HS-27A (cell line): ENCODE results near the gene AKAP7.

Experiments used
- DNase-seq: peaks from one replicate; pipeline ENCODE4 v3.0.0-alpha.2; 2012; ENCODE audit warnings: low read depth, missing footprints

The AKAP7 gene

DNA sequence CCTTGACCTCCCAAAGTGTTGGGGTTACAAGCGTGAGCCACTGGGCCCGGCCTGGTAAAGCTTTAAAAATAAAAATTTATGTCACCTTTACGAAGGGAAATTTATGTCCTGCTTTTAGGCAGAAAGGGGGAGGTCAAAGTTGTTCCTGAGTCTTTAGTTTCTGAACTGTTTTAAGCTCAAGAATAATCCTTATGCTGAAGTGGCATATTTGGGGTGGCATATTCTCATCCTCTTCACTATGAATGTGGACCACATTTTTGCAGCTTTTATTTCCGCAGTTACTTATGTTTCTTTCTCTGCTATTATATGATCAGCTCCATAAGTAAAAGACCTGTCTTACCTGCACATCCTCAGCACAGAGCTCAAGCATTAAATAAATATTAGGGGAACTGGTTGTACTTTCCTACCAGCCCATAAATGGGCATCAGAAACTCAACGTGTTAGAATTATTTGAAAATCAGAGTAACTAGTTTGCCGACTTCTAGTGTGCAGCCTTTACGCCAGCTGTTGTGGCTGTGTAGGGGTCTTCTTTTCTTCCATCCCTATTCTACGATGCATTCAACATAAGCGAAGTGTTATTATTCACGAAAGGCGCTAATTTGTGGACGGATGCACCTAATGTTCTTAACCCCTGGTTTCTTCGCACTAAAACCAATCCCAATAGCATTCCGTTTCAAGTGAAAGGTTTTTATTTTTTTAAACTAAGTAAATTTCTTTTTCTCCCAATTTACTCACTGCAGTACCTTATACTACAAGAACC, 867 bp upstream of the AKAP7 start:
- no peak for DNase-seq

DNA sequence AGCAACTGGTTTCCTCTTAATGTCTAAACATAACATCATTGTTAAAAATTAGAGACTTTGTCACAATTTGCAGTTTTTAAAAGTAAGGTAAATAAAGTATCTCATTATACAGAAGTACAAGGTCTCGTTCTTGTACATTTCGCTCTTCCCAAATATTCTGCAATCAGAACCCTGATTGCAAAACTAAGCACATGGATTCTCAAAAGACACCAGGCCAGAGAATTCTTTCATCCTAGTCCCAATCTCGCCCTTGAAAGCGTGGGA, 355 bp upstream of the AKAP7 start:
- DNase-seq = no peak

DNA sequence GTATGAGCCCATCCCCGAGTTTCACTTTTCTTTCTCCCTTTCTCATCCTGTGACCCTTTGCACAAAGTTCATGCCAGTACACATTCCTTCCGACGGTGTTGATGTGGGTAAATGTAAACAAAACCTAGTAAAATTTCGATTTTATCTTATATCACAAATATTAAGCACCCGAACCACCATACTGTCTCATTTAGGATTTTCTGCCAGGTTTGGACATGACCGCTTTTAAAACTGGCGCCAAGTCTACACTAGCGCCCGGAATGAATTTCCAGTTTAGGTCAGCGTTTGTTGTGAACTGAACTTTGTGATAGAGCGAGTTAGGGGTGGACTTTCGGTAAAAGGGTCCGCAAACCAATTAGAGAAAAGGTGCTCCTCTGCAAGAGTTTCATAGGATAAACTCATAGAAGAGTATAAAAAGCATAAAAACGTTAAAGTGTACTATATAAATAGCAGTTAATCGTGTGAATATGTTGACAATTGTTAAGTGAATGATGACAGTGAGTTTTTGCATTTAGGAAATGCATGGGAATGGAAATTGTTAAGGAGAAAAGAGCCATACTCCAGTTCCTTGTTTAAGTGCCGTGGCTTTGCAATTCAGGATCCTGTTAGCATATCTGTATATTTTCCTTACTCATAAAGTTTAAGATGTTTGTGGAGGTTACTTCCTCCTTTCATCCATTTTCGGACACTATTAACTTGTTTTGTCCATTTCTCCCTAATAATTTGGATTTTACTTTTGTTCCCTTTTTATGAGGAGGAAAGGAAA, 937 bp downstream of the AKAP7 start:
- DNase-seq = no peak

DNA sequence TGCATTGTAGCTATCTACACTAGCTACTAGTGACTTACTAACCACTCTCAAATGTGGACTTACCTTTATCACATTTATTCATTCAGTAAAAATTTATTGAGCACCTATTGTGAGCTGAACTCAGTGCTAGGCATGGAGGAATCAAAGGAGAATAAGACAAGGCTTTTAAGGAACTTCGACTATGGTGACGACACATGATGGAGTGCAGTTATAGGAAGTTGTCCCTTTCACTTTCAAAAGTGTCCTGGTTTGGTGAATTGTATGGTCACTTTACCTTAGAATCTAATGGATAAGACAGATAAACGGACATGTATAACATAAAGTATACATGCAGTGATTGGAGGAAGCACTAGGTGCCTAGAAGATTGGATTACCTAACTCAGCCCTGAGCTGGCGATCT, 4.3 kb downstream of the AKAP7 start:
- no peak for DNase-seq

DNA sequence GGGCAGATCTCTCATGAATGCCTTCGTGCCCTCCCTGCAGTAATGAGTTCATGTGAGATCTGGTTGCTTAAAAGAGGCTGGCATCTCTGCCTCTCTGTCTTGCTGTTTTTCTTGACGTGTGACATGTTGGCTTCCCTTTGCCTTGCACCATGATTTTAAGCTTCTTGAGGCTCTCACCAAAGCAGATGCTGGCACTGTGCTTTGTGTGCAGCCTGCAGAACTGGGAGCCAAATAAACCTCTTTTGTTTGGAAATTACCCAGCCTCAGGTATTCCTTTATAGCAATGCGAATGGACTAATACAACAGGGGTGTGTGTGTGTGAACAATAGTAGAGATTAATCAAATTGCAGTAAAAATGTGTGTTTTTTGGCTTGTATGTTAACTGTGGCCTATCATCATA, 8.1 kb downstream of the AKAP7 start:
- no peak for DNase-seq

DNA sequence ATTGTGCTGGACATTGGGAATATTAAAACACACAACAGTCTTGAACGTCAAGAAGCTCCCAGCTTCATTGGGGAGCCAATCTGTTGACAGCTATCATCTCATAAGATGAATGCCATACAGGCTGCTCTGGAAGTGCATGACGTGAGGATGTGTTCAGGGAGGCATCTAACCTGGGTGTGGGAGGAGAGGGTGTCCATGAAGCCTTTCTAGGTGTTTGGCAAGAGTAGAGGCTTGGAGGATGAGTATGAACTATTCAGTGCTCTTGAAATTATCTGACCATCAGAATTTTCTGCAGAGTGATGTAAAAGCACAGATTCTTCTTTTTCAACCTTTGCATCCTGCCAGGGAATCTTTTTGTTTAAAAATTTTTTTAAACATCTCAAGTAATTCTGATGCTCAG, 11.6 kb downstream of the AKAP7 start:
- no peak for DNase-seq

DNA sequence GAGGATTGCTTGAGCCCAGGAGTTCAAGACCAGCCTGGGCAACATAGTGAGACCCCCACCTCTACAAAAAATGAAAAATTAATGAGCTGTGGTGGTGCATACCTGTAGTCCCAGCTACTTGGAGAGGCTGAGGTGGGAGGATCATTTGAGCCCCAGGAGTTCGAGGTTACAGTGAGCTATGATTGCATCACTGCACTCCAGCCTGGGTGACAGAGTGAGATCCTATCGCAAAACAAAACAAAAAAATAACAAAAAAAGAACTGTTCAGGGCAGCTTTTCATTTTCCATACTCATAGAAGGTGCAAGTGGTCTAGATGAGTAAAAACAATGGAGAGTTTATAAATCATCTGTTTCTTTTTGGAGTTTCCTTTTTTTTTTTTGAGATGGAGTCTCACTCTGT, 21.1 kb downstream of the AKAP7 start:
- DNase-seq = no peak

DNA sequence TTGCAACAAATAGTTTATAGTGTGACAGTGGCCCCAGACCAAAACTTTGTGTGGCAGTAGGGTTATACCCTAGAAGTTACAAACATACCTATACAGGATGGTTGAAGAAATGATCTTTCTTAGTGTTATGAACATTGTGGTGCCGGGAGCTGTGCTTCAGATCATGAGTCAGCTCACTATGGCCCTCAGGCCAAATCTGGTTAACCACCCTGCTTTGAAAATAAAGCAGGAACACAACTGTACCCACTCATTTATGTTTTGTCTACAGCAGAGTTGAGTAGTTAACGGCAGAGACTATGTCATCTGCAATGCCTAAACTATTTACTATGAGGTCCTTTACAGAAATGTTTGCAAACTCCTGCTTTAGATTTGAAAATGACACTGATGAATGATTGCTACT, 24.3 kb downstream of the AKAP7 start:
- no peak for DNase-seq

DNA sequence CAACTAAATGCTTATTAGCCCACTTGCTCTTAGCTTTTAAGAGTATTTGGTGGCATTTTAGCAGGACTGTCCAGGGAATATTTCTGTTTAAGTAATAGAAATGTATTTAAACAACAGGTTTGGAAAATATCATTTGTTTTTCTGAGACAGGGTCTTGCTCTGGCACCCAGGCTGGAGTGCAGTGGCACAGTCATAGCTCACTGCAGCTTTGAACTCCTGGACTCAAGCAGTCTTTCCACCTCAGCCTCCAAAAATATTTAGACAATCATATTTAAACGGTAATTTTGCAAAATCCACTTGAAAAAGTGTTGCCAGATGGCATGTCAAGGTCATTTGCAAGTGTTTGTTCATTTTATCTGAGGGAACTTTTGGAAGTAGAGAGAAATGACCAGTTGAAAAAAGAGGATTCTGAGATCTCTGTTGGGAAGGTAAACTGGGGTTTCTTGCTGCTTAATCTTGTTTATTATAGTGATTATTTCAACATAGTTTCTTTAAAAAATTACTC, 25.0 kb downstream of the AKAP7 start:
- DNase-seq = no peak

DNA sequence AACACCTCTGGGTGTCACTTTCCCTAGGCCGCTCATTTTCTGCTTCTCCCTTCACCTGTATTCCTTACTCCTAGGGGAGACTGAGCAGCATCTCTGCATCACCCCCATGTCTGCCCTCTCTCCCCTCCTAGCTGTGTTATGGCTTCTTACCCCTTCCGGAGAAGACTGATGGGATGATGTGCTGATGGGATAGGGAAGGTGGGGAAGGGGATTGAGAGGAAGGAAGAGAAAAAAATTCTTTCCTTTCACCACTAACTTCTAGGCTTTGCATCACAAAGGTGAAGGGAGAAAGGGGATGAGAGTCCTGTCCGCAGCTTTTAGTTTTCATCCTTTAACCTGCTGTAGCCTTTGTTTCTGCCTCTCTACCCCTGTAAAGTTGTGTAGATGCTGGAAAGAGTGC, 26.7 kb downstream of the AKAP7 start:
- no peak for DNase-seq

DNA sequence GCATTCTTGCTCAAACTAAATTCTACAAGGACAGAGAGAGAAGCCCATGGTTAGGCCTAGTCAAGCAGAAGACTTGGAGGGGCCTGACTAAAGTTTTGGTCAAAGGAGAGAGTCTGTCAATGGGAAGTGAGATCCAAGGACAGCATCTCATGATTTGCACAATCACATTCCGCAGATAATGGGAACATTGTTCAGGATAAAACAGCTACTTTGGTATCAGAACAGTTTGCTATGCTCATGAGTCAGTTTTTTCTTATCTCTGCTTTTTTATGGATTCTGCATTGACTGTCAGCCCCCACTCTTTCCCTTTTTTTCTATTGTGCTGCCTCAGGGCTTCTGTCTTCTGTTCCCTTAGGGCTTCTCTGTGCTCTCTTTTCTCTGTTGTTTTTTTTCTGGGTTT, 28.6 kb downstream of the AKAP7 start:
- no peak for DNase-seq

DNA sequence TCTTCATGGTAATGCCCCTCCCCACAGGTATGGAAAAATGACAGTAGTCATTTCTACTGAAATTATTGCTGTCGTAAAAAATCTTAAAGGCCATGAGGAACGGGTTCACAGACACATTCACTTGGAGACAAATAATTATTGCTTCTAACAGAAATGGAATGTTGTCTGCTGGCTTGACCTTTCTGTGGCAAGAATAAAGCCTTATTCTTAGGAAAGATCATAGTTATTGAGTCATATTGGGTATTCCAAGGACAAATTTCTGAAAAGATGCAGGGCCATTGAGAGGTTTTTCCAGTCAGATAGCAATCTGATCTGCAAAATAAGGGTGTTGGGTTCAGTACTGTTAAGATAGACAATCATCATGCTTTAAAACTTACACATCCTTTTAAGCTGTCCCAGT, 29.2 kb downstream of the AKAP7 start:
- DNase-seq = no peak

DNA sequence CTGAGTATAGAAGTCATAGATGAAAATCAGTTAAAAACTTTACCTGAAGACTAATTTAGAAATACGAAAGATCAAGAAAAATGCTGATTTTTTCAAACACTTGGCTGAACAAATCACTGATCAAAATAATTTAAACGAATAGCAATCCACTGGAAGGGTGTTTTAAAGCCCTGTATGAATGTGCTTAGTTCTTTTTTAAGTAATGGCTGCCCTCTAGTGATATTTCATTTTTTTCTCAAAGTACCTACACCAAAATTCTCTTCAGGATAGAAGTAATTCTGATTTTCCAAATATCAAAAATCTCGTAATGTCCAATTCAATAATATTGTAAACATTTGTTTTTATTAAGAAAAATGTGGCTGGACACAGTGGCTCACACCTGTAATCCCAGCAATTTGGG, 32.5 kb downstream of the AKAP7 start:
- DNase-seq = no peak

DNA sequence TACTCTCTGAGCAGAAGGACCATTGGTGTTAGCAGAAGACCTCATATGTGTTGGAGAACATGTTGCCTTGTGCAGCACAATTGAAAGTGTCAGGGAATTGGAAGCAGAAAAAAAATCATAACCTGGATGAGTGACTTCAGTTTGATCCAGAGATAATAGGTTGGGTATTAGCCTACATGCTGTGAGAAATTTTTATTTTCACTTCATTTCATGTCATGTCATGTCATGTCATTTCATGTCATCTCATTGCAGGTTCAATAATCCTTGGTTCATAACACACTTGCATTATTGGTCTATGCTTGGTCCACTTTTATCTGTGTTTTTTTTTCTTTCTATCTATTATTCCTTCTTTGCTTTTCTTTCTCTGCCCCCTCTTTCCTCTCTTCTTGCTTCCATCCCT, 34.3 kb downstream of the AKAP7 start:
- DNase-seq = no peak

DNA sequence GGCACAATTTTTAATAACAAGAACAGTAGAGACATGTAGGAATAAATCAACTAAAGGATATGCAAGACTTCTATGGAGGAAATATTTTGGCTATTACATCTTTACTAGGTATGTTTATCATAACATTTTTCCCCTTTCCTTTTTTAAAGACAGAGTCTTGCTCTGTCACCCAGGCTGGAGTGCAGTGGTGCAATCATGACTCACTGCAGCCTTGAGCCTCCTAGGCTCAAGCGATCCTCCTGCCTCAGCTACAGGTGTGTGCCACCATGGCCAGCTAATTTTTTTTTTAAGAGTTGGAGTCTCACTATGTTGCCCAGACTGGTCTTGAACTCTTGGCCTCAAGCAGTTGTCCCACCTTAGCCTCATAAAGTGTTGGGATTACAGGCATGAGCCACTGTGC, 37.0 kb downstream of the AKAP7 start:
- no peak for DNase-seq

DNA sequence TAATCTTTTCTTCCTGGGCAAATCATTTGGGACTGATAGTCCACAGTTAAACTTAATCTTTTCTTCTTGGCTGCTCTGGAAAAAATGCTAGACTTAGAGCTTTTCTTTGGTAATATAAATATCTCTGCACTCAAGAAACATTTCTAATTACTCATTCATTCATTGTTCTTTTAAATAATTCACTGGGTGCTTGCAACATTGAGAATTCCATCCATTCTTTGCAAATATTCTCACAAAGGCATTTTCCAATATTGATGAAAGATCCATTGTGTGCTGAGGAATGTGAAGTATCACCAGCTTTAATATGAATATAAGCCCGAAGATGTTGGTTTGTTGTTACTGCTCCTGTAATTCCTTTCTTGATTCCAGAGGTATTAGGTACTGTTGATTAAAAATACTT, 38.4 kb downstream of the AKAP7 start:
- DNase-seq = peak; percentile 9

DNA sequence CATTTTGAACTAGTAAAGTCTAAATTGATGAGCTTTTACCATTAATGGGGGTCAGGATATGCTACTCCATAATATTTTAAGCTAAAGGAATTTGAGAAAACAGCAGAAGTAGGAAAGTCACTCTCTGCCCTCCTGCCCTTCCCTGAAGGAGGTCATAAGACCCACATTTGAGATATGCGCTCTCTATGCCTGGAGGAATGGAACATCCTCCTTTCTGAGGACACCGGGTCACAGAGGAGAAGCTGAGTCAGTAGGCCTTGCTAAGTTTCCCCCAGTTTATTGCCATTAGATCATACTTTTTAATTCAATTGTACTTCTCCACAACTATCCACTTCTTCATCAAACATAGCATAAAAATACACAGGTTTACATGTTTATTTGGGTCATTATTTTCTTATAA, 40.3 kb downstream of the AKAP7 start:
- DNase-seq = no peak

DNA sequence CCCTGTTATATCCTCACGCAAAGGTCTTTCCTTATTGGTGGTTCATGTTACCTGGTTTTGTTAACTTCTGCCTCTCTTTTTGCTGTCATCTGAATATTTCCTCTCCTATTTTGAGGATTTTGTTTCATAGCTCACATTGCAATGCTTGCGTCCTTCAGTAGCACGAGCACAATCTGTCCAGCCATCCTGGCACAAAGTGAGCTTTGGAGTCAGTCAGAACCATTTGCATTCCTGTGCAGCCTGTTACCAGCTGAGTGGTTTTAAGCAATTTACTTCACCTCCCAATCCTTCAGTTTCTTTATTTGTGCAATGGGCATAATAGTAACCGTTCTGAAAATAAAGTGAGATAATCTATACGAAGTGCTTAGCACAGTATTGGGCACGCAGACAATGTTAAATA, 42.7 kb downstream of the AKAP7 start:
- DNase-seq = no peak

DNA sequence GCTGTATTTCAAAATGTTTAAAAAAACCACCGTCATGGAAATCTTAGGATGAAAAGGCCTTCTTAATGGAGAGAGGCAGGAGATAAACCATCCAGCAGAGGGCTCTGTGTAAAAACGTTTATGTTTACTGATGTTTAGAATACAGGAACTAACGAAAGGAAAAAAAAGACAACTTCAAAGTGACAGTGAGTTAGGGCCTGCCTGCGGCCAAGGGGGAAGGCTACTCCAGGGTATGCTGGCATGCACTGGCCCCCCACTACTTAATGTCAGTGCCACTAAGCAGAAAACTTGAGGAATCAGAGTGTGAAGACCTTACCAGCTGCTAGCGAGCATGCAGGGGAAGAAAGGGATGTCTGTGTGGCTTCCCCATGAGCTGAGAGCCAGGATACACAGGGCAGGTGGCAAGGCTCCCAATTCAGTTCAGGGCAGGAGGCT, 47.7 kb downstream of the AKAP7 start:
- no peak for DNase-seq

DNA sequence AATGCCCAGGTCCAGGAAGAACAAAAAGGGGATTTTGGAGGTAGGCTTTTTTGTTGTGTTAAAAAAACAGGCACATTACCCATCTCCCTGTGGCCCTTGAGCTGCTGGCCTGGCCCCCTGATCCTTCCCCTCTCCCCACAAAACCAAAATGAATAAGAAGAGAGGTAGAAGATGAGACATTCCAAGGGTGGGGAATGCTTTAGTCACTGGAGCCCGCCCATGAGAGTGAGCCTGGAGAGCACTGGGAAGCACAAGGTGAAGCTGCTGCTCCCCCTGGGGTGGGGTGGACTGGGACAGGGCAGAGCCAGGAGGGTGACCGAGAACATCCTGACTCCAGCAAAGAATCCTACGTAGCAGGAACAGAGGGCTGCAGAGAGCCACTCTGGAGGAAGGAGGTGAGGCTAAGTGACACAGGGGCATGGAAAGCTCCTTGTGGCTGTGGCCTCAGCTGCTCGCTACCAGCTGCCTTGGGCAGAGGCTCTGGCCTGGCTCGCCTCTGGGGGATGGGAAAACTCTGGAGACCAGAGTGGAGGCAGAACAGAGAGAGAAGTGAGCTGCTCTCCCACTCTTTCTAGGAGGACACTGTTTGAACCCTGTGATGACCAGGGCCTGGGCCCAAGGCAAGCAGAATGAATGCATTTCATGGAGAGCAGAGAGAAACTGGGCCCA, 48.3 kb downstream of the AKAP7 start:
- no peak for DNase-seq

DNA sequence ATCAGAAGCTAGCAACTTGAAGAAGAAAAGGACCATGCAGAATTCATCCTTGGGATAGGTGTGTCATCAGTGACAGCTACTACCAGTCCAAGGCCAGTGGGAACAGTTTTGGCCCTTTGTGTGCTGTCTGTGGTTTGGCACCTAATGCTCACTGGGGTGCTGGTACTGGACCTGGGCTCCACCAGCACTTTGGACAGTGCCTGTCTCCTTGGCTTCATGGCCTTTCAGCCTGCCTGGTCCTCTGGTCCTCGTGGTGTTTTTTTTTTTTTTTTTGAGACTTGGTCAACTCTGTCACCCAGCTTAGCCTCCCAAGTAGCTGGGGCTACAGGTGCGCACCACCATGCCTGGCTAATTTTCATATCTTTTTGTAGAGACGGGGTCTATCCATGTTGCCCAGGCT, 56.3 kb downstream of the AKAP7 start:
- no peak for DNase-seq

DNA sequence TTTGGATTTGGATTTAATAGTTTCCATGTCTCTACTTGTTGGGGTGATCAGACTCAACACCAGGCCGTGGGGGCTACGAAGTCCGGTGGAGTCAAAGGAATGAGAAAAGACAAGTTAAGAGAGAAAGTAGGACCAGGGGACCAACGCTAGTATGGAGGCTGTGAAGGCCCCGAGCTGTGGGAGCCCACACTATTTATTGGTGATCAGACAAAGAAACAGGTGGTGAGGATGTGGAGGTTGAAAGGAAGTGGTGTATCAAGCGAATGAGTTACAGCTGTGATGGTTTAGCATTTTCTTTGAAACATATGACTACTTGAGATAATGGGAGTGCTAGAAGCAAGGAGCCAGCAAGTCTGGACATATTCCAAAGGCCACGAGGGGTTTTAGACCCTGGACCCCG, 62.4 kb downstream of the AKAP7 start:
- no peak for DNase-seq

DNA sequence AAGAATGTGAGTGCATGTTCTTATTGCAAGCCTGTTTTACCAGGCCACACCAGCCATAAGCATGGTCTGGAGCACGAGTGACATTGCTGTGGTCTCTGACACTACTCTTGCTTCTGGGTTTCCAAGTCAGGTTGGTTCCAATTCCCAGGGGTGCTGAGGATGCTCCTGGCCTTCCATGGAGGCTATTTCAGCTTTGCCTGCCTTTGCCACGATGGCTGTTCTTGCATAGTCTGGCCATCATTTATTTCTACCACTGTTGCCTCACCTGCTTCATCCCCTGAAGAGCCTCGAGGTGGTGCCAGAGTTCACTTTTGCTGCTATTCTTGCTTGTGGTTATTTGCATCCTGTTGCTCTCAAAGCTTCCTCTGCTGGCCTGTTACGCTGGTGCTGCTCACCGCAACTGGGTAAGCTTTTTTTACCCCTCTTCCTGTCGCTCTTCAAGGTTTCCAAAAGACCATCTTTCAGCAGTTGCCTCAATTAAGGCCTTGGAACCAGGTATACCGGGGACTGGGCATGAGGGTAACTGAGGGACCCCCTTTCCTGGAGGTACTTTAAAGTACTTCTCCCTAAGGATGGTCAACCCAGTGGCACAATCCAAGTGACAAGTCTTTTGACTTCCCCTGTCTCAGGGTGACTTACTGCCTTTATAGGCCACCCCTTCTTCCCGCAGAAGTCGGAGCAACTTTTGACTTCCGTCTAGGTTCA, 64.5 kb downstream of the AKAP7 start:
- peak; percentile 8 for DNase-seq
